Neural cell (in vitro differentiated cells): Measurements from ENCODE around the gene FKBP4. TPM values are rescaled to one million over a fixed set of nuclear protein-coding genes. Genes with fewer than 3 reads are reported as not detected.

Experiments used
- H2AFZ ChIP-seq: fragments of 200-600, 300-800 bp; sonication (generic), shearing (Covaris generic); 2 replicates; pipeline ENCODE4 v1.6.0; 2014; ENCODE audit warnings: low read depth, mild to moderate bottlenecking, antibody characterized with exemption, low read length, moderate library complexity
- H3F3A ChIP-seq: fragments of 200-600 bp; shearing (Covaris generic); 2 replicates; pipeline ENCODE4 v1.6.1; 2016; ENCODE audit warnings: mild to moderate bottlenecking, moderate library complexity, mixed read lengths, antibody characterized with exemption, low read length; ENCODE audit not compliant: insufficient read depth, poor library complexity, severe bottlenecking
- H3K27ac ChIP-seq: fragments of 200-600, 300-800 bp; sonication (generic), shearing (Covaris generic); 2 replicates; pipeline ENCODE4 v1.5.1; 2014; ENCODE audit warnings: mild to moderate bottlenecking, low read length, moderate library complexity
- H3K27me3 ChIP-seq: fragments of 300-800, 200-600 bp; sonication (generic), shearing (Covaris generic); 2 replicates; pipeline ENCODE4 v1.6.0; 2014; ENCODE audit warnings: mild to moderate bottlenecking, low read depth, low read length, moderate library complexity; ENCODE audit not compliant: insufficient read depth
- H3K36me3 ChIP-seq: fragments of 300-800, 200-600 bp; sonication (generic), shearing (Covaris generic); 2 replicates; pipeline ENCODE4 v1.5.1; 2014; ENCODE audit warnings: mild to moderate bottlenecking, antibody characterized with exemption, low read length, moderate library complexity; ENCODE audit not compliant: insufficient read depth
- H3K4me2 ChIP-seq: fragments of 300-800, 200-600 bp; sonication (generic), shearing (Covaris generic); 2 replicates; pipeline ENCODE4 v1.6.0; 2014; ENCODE audit warnings: mild to moderate bottlenecking, low read length
- H3K4me3 ChIP-seq: fragments of 300-800, 200-600 bp; sonication (generic), shearing (Covaris generic); 2 replicates; pipeline ENCODE4 v1.5.1; 2014; ENCODE audit warnings: mild to moderate bottlenecking, low read length, moderate library complexity
- H3K79me2 ChIP-seq: fragments of 200-600 bp; shearing (Covaris generic); replicated peaks from 2 replicates; pipeline ENCODE4 v1.6.0; 2014; ENCODE audit warnings: mild to moderate bottlenecking, low read length, moderate library complexity; ENCODE audit not compliant: insufficient read depth
- H3K9ac ChIP-seq: fragments of 300-800, 200-600 bp; sonication (generic), shearing (Covaris generic); 2 replicates; pipeline ENCODE4 v1.6.1; 2016; ENCODE audit warnings: mild to moderate bottlenecking, low read length, mixed read lengths
- H3K9me2 ChIP-seq: fragments of 200-600 bp; shearing (Covaris generic); 2 replicates; pipeline ENCODE4 v1.6.1; 2016; ENCODE audit warnings: mild to moderate bottlenecking, low read length, mixed read lengths; ENCODE audit not compliant: insufficient read depth
- H3K9me3 ChIP-seq: fragments of 200-600, 300-800 bp; sonication (generic), shearing (Covaris generic); 2 replicates; pipeline ENCODE4 v1.6.1; 2016; ENCODE audit warnings: mild to moderate bottlenecking, mixed run types, low read length, moderate library complexity, mixed read lengths
- H4K20me1 ChIP-seq: fragments of 200-600 bp; shearing (Covaris generic); 2 replicates; pipeline ENCODE4 v1.6.1; 2016; ENCODE audit warnings: mild to moderate bottlenecking, mixed run types; ENCODE audit not compliant: insufficient read depth
- EP300 ChIP-seq: fragments of 450-650 bp; conservative IDR thresholded peaks from 2 replicates; pipeline ENCODE4 v1.6.1; 2014; ENCODE audit warnings: antibody characterized with exemption, mild to moderate bottlenecking, moderate library complexity; ENCODE audit not compliant: poor library complexity, severe bottlenecking
- EZH2 ChIP-seq: fragments of 200-600, 300-800 bp; shearing (Covaris generic), sonication (generic); IDR thresholded peaks from 2 replicates; pipeline ENCODE4 v1.6.1; 2014; ENCODE audit warnings: antibody characterized with exemption, low read length, borderline replicate concordance, mild to moderate bottlenecking; ENCODE audit not compliant: insufficient read depth, poor library complexity, severe bottlenecking
- MXI1 ChIP-seq: fragments of 450-650 bp; conservative IDR thresholded peaks from 2 replicates; pipeline ENCODE4 v1.6.1; 2014; ENCODE audit warnings: antibody characterized with exemption, mild to moderate bottlenecking; ENCODE audit not compliant: poor library complexity, severe bottlenecking
- POLR2AphosphoS5 ChIP-seq: IDR thresholded peaks from 2 replicates; pipeline ENCODE4 v1.6.1; 2012
- RAD21 ChIP-seq: fragments of 450-650 bp; conservative IDR thresholded peaks from 2 replicates; pipeline ENCODE4 v1.6.1; 2014; ENCODE audit warnings: antibody characterized with exemption, mild to moderate bottlenecking, moderate library complexity
- SMC3 ChIP-seq: fragments of 450-650 bp; conservative IDR thresholded peaks from 2 replicates; pipeline ENCODE4 v1.6.1; 2014; ENCODE audit warnings: antibody characterized with exemption, mild to moderate bottlenecking, moderate library complexity; ENCODE audit not compliant: poor library complexity
- TAF1 ChIP-seq: IDR thresholded peaks from 2 replicates; pipeline ENCODE4 v1.6.1; 2012; ENCODE audit warnings: low read depth
- polyA plus RNA-seq: library from polyadenylated mRNA; depleted of rRNA; stranded (reverse); fragments of >200 nt; gene quantifications from 2 replicates; pipeline ENCODE4 v1.2.3, GENCODE V29; 2014
- TF ChIP-seq, protein P1 (sequence below): fragments of 450-650 bp; IDR thresholded peaks from 2 replicates; pipeline ENCODE4 v1.5.1; 2014; ENCODE audit warnings: antibody characterized with exemption, mild to moderate bottlenecking, moderate library complexity; ENCODE audit not compliant: poor library complexity, severe bottlenecking
- TF ChIP-seq, protein P2 (sequence below): IDR thresholded peaks from 2 replicates; pipeline ENCODE4 v1.6.1; 2012; ENCODE audit warnings: borderline replicate concordance

Gene FKBP4
- polyA plus RNA-seq, 1 donor from 2014 or later = 102 TPM

DNA sequence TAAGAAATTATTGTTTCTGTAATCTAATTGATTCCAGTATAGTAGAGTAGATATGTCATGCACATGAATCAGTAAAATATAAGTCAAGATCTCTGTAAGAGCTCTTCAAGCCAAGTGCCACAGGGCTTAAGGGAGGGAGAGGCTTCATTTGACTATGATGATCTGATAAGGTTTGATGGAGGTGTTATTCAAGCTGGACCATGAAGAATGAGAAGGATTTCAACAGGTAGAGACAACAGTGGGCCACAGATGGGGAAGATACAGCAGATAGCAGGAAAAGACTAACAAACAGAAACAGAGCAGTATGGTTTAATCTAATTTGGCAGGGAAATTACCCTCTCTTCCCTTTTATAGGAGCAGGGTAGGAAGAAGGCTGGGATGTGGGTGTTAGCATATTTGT is 40.6 kb upstream of the FKBP4 start:
- Histone ChIP-seq H4K20me1 (no peaks in the 10 kb centered on the region), H3K9ac (no peak overlapping the region), H3K27me3 (peaks cover 42% of the 10 kb centered on the region), H3K79me2 (no peaks in the 10 kb centered on the region), H3K36me3 (no peaks in the 10 kb centered on the region), H3K27ac (no peak overlapping the region), H3K4me3 (no peak overlapping the region), H3F3A (no peaks in the 10 kb centered on the region), H3K9me2 (no peaks in the 10 kb centered on the region), H2AFZ (no peak overlapping the region), H3K4me2 (no peak overlapping the region), H3K9me3 (no peaks in the 10 kb centered on the region)
- TF ChIP-seq SMC3 = no peak
- TF ChIP-seq, protein P1, sequence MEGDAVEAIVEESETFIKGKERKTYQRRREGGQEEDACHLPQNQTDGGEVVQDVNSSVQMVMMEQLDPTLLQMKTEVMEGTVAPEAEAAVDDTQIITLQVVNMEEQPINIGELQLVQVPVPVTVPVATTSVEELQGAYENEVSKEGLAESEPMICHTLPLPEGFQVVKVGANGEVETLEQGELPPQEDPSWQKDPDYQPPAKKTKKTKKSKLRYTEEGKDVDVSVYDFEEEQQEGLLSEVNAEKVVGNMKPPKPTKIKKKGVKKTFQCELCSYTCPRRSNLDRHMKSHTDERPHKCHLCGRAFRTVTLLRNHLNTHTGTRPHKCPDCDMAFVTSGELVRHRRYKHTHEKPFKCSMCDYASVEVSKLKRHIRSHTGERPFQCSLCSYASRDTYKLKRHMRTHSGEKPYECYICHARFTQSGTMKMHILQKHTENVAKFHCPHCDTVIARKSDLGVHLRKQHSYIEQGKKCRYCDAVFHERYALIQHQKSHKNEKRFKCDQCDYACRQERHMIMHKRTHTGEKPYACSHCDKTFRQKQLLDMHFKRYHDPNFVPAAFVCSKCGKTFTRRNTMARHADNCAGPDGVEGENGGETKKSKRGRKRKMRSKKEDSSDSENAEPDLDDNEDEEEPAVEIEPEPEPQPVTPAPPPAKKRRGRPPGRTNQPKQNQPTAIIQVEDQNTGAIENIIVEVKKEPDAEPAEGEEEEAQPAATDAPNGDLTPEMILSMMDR = no peak
- TF ChIP-seq MXI1 = no peak
- no peak for TF ChIP-seq POLR2AphosphoS5
- TF ChIP-seq EP300 = no peak
- no peak for TF ChIP-seq RAD21
- no peak for TF ChIP-seq TAF1
- TF ChIP-seq EZH2 = no peak
- TF ChIP-seq, protein P2, sequence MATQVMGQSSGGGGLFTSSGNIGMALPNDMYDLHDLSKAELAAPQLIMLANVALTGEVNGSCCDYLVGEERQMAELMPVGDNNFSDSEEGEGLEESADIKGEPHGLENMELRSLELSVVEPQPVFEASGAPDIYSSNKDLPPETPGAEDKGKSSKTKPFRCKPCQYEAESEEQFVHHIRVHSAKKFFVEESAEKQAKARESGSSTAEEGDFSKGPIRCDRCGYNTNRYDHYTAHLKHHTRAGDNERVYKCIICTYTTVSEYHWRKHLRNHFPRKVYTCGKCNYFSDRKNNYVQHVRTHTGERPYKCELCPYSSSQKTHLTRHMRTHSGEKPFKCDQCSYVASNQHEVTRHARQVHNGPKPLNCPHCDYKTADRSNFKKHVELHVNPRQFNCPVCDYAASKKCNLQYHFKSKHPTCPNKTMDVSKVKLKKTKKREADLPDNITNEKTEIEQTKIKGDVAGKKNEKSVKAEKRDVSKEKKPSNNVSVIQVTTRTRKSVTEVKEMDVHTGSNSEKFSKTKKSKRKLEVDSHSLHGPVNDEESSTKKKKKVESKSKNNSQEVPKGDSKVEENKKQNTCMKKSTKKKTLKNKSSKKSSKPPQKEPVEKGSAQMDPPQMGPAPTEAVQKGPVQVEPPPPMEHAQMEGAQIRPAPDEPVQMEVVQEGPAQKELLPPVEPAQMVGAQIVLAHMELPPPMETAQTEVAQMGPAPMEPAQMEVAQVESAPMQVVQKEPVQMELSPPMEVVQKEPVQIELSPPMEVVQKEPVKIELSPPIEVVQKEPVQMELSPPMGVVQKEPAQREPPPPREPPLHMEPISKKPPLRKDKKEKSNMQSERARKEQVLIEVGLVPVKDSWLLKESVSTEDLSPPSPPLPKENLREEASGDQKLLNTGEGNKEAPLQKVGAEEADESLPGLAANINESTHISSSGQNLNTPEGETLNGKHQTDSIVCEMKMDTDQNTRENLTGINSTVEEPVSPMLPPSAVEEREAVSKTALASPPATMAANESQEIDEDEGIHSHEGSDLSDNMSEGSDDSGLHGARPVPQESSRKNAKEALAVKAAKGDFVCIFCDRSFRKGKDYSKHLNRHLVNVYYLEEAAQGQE = no peak

DNA sequence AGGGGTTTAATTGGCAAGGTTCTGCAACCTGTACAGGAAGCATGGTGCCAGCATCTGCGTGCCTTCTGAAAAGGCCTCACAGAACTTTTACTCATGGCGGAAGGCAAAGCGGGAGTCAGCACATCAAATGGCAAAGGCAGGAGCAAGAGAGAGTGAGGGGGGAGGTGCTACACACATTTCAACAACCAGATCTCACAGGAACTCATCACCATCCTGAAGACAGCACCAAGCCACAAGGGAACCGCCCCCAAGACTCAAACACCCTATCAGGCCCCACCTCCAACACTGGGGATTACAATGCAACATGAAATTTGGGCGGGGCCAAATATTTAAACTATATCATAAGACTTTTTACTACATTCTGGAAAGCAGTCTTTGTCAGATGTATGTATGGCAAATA is 38.0 kb upstream of the FKBP4 start:
- H3F3A ChIP-seq = no peaks in the 10 kb centered on the region
- peaks cover 31% of the 10 kb centered on the region for H3K27me3 ChIP-seq
- no peaks in the 10 kb centered on the region for H3K9me3 ChIP-seq
- no peak overlapping the region for H3K4me3 ChIP-seq
- H3K27ac ChIP-seq = no peak overlapping the region
- no peaks in the 10 kb centered on the region for H3K9me2 ChIP-seq
- H4K20me1 ChIP-seq = no peaks in the 10 kb centered on the region
- TF ChIP-seq MXI1 (no peak), SMC3 (no peak), RAD21 (no peak), EZH2 (no peak)
- TF ChIP-seq, protein P1 = no peak
- no peak overlapping the region for H3K9ac ChIP-seq
- no peak overlapping the region for H2AFZ ChIP-seq
- no peaks in the 10 kb centered on the region for H3K36me3 ChIP-seq
- no peak overlapping the region for H3K4me2 ChIP-seq
- no peaks in the 10 kb centered on the region for H3K79me2 ChIP-seq
